ENCODE data around the gene ZNF436. TPM values are rescaled to one million over a fixed set of nuclear protein-coding genes. Genes with fewer than 3 reads are reported as not detected.
A peak's percentile ranks its signal among the peaks of the same experiment; 100 is the strongest.

ZNF436 gene
- total and polyA plus RNA-seq, 9 of the 15 experiments (the other 6 are each of a cell fraction or from before 2014, with no cell fraction given), result 2.1 to 11.3 (median 6.8) TPM

DNA sequence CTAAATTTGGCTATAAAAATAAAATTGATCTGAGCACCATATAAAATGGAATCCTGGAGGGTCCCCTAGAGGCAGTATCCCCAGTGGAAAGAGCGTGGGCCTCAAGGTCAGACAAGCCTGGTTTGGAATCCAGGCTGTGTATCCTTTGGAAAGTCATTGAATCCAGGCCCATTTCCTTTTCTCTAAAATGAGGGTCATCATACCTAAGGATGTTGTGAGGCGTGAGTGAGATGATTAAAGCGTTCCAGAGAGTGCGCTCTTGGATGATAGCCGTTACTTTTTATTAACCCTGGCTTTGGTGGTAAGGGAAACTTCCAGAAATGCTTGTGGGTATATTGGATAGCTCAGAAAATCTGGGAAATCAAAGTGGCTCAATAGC, 683 bp upstream of the ZNF436 start (continued):
- TF ChIP-seq CHD1 (IDR thresholded peaks at IDR 0.05; ENCODE audit: low read length) (peak; percentile 61), HMG20A (CRISPR knock-in tag; conservative IDR thresholded peaks at IDR 0.05) (no peak), ZNF3 (CRISPR knock-in tag; IDR thresholded peaks at IDR 0.05) (no peak), ZNF280A (IDR thresholded peaks at IDR 0.05; ENCODE audit: low read depth, partially characterized antibody) (no peak)

DNA sequence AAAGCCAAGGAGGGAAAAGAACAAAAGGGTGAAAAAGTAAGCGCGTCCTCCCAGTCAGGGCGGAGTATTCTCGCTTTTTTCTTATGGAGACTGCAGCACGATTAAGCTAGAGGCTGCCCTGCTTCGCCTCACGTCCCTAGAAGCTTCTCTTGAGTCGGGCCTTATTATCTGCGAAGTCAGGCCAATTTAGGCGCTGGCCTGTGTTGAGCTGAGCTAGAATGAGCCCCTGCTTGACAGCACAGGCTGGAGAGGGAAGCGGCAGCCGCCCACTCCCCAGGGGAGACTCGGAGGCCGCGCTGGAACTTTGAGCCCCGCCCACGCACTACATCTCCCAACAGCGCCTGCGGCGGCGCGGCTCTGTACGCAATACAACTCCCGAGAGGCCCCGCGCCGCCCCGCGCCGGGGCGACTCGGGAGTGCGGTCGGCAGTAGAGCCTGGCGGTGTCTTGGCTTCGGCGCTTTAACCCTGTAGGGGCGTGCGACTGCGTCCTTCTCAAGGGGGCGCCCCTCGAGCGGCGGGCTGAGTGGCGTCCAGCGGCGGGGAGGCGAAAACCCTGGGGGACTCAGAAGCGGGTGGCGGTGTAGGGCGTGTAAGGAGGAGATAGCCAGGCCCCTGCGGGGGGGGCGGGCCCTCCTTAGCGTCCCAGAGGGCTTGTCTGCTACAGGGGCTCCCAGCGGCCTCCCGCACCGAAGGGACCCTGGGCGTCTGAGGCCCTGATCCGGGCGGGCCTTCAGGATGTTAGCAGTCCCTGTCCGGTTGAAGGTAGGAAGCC, 888 bp downstream of the ZNF436 start:
- Histone ChIP-seq H3K36me3 (ENCODE audit: control insufficient read depth, insufficient read depth, low read length) (peaks cover 31% of the 10 kb centered on the region), H3K79me2 (ENCODE audit: control insufficient read depth, insufficient read depth, low read length) (peaks cover 54% of the 10 kb centered on the region), H3K9me1 (ENCODE audit: control insufficient read depth, insufficient read depth, low read length) (no peaks in the 10 kb centered on the region), H3K4me3 (peak overlapping the region; percentile 58), H3K4me1 (replicated peaks in 1 of 2; ENCODE audit: control insufficient read depth in 2 of 2, insufficient read depth in 2 of 2, low read length in 2 of 2) (peaks cover 23 to 36% of the 10 kb centered on the region in 2 experiments), H3K27ac (ENCODE audit: extremely low read depth, low read depth, low read length) (peak overlapping the region; percentile 97), H2AFZ (ENCODE audit: low read depth, low read length) (peak overlapping the region; percentile 98), H4K20me1 (replicated peaks; ENCODE audit: control insufficient read depth, insufficient read depth, low read length) (no peaks in the 10 kb centered on the region), H3K9me3 (replicated peaks; ENCODE audit: control insufficient read depth, insufficient read depth, low read depth, low read length) (peaks cover 8% of the 10 kb centered on the region), H3K4me2 (ENCODE audit: insufficient read depth, low read length) (peak overlapping the region; percentile 98), H3K9ac (ENCODE audit: insufficient read depth in 1 of 2, low read depth in 2 of 2, low read length in 2 of 2) (peak overlapping the region; percentile 90 to 99), H3K27me3 (ENCODE audit: control insufficient read depth in 2 of 2, insufficient read depth in 2 of 2, low read length in 2 of 2) (no peaks in the 10 kb centered on the region)
- intact Hi-C loops (cut with micrococcal nuclease), result loop anchor here (1.0 kb wide), 2 partner anchors 24 to 36 kb away; partner anchors contain the start of gene HNRNPR
- in situ Hi-C loops (cut with MboI), result no loop called here
- ATAC-seq (peak; percentile 88), DNase-seq (ENCODE audit: extremely low read depth in 1 of 4, low spot score in 3 of 4) (peak; percentile 91 to 98 (median 92)), FAIRE-seq (peak; percentile 35)
- POLR2A ChIA-PET, result interaction anchor here (0.6 to 1.9 kb wide), 23 partner anchors 8 to 168 kb away, joined by 3 to 27 read pairs (median 4); partner anchors contain the start of gene HNRNPR
- CTCF ChIA-PET (ENCODE audit: low intra/inter-chr PET ratio), result interaction anchor here (0.8 kb wide), 1 partner anchor 35 kb away, joined by 4 read pairs; no protein-coding TSS in a partner anchor
- under 1% methylated on average over 61 of the region's 61 CpGs for WGBS (ENCODE audit: insufficient coverage, low coverage, missing lambda C conversion rate)
- BruUV-seq (replicated peaks), result no TSS peak
- TF ChIP-seq SMARCA5 (IDR thresholded peaks at IDR 0.05) (no peak), ZNF780A (CRISPR knock-in tag; IDR thresholded peaks at IDR 0.05) (no peak), SIN3A (IDR thresholded peaks at IDR 0.05; ENCODE audit: borderline replicate concordance in 2 of 2, control insufficient read depth in 1 of 2, low read depth in 2 of 2, low read length in 2 of 2) (peak; percentile 81 to 87; a peak in 3 of 4 replicates), SAFB2 (IDR thresholded peaks at IDR 0.05; ENCODE audit: borderline replicate concordance, low read depth, low read length, severe bottlenecking) (no peak), ZNF668 (CRISPR knock-in tag; IDR thresholded peaks at IDR 0.05) (no peak)
- TF ChIP-seq, protein P1, sequence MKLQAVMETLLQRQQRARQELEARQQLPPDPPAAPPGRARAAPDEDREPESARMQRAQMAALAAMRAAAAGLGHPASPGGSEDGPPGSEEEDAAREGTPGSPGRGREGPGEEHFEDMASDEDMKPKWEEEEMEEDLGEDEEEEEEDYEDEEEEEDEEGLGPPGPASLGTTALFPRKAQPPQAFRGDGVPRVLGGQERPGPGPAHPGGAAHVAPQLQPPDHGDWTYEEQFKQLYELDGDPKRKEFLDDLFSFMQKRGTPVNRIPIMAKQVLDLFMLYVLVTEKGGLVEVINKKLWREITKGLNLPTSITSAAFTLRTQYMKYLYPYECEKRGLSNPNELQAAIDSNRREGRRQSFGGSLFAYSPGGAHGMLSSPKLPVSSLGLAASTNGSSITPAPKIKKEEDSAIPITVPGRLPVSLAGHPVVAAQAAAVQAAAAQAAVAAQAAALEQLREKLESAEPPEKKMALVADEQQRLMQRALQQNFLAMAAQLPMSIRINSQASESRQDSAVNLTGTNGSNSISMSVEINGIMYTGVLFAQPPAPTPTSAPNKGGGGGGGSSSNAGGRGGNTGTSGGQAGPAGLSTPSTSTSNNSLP (IDR thresholded peaks at IDR 0.05; ENCODE audit: borderline replicate concordance, low read depth, low read length), result no peak
- TF ChIP-seq, protein P2, sequence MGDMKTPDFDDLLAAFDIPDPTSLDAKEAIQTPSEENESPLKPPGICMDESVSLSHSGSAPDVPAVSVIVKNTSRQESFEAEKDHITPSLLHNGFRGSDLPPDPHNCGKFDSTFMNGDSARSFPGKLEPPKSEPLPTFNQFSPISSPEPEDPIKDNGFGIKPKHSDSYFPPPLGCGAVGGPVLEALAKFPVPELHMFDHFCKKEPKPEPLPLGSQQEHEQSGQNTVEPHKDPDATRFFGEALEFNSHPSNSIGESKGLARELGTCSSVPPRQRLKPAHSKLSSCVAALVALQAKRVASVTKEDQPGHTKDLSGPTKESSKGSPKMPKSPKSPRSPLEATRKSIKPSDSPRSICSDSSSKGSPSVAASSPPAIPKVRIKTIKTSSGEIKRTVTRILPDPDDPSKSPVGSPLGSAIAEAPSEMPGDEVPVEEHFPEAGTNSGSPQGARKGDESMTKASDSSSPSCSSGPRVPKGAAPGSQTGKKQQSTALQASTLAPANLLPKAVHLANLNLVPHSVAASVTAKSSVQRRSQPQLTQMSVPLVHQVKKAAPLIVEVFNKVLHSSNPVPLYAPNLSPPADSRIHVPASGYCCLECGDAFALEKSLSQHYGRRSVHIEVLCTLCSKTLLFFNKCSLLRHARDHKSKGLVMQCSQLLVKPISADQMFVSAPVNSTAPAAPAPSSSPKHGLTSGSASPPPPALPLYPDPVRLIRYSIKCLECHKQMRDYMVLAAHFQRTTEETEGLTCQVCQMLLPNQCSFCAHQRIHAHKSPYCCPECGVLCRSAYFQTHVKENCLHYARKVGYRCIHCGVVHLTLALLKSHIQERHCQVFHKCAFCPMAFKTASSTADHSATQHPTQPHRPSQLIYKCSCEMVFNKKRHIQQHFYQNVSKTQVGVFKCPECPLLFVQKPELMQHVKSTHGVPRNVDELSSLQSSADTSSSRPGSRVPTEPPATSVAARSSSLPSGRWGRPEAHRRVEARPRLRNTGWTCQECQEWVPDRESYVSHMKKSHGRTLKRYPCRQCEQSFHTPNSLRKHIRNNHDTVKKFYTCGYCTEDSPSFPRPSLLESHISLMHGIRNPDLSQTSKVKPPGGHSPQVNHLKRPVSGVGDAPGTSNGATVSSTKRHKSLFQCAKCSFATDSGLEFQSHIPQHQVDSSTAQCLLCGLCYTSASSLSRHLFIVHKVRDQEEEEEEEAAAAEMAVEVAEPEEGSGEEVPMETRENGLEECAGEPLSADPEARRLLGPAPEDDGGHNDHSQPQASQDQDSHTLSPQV (IDR thresholded peaks at IDR 0.05), result peak; percentile 82
